ENCODE data around the gene AQP3. TPM values are rescaled to one million over a fixed set of nuclear protein-coding genes. Genes with fewer than 3 reads are reported as not detected.

The AQP3 gene
- 100 to 1,000 TPM; 262 to 265 TPM for total RNA-seq

DNA sequence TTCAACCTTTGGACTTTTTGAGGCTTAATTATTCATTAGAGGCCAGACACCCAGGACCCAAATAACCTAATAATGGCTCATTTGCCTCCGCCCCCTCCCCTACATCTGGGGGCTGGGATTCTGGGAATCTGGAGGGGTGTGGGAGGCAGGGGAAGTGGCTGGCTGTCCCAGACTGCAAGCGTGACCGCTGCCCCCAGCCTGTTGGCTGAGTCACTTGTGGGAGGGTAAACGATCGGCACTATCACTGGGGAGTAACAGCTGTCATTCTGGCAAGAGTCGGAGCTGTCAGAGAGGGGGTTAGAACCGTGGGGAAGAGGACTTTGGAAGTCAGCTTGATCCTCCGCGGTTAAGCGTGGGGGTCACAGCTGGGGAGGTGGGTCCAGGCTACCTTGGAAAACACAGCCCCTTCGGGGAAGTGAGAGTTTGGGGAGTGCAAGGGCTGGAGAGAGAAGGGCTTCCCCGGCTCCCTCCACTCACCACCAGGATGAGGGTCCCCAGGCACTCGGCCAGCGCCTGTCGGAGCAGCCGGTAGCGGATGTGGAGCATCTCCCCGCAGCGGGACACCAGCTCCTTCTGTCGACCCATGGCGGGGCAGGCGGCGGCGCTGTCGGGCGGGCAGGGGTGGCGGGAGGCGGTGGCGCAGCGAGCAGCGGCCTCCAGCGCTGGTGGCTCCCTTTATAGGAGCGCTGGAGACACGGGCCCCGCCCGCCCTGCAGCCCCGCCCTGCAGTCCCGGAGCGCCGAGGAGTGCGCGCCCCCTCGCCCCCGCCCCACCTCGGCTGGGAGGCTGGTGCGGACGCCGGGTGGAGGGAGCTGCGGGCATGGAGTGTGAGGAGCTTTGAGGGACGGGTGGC is at the start of gene AQP3:
AQP3 (minus strand) TSS at position 648 of the 853 bp plus-strand sequence; CDS start at position 585, 63 bp downstream.

DNA sequence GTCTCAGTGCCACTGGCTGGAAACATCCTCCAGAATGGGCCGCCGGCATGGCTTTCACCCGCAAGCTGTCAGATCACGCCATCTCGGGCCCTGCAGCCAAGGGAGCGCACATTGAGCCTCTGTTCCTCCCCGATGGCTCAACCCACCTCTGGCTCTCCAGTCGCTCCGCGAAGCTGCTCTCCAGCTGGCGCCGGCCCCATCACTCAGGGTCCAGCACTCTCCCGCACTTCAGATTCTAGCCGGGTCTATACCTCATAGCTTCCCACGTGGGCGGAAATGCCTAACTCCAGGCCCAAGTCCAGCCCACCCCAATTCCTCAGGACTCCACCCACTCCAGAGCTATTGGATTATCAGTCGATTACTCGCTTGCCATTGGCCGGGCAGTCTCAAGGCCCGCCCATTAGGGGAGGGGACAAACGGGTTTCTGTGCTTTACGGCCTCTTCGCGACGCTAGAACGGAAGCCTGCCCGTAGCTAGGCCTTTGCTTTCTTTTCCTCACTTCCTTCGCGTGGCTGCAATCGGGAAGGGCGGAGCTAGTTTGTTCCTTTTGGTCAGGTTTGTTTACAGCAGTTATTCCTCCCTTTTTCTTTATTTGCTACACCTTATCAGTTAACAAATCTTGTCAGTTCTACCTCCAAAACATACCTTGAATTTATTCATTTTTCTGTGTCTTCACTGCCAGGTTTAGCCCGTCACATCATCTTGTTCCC is 26.4 kb upstream of the AQP3 start, which contains the start of gene NOL6:
NOL6 (minus strand) TSS at position 282 of the 710 bp plus-strand sequence; CDS start at position 200, 82 bp downstream.

DNA sequence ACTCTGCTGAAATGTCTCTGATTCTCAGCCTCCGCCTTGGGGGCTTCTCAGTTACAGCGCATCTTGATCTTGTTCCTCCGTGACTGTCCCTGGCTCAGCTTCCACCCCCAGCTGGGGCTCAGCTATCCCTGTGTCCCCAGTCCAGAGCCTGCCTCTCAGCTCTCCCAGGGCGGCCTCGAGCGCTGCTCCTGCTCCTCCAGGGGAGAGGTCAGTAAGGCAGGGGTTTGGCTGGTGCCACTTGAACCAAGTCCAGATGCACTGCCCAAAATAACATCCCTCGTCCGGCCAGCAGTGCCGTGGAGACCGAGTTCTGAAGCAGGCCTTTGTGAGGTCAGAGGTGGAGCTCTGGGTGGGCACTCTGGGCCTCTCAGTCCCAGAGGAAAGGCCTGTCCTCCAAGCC is 45.0 kb downstream of the AQP3 start, which contains the start of gene AQP7:
AQP7 (minus strand) TSS at position 198 of the 400 bp plus-strand sequence. CDS start 1,306 bp downstream, outside the sequence.

Small RNAs within 50 kb of the gene (microRNA-seq; reads per million reads assigned to microRNA genes)
- not detected for gene MIR6851 (ENCODE audit: borderline microRNAs expressed, borderline replicate concordance)

Other genes starting within 250 kb of the AQP3 start
- gene SPINK4, start 207.4 kb downstream of the AQP3 start, total RNA-seq: not detected
- gene BAG1, start 182.9 kb downstream of the AQP3 start, total RNA-seq: 10 to 100 TPM; 70.2 to 73.5 TPM
- 10 to 100 TPM; 47.8 to 48.4 TPM for gene CHMP5, start 182.5 kb downstream of the AQP3 start, total RNA-seq
- gene NFX1, start 157.1 kb downstream of the AQP3 start, total RNA-seq: 10 to 100 TPM; 38.9 to 39.8 TPM
- gene AQP7, start 45.0 kb downstream of the AQP3 start, total RNA-seq: under 1 TPM in 1 of 2 experiments, not detected in 1; 0.55 TPM
- gene NOL6, start 26.3 kb upstream of the AQP3 start, total RNA-seq: 10 to 100 TPM; 32.2 to 34.1 TPM
- gene ANKRD18B, start 76.7 kb upstream of the AQP3 start, total RNA-seq: under 1 TPM in 1 of 2 experiments, not detected in 1; 0.34 TPM

Data from activated naive CD4-positive, alpha-beta T cell treated with anti-CD3 and anti-CD28 coated beads, Interleukin-2, amount 10 ng/mL, durations not matched to agents 5 hours and 36 hours (primary cell).